Right atrium auricular region (tissue), 2 donors: ENCODE results near the gene C5. TPM values are rescaled to one million over a fixed set of nuclear protein-coding genes. Genes with fewer than 3 reads are reported as not detected.
"Not testable (repeated sequence)": the region's sequence is repeated elsewhere in the genome, so short reads cannot be mapped to it uniquely, and the experiment has no call there.

Experiments
- DNase-seq: peaks from one replicate; pipeline ENCODE4 v3.0.0-alpha.2; 2019; ENCODE audit warnings: low spot score
- H3K27ac ChIP-seq, 2 donors: fragments of 200-600 bp; sonication (generic); 1 replicate in 1 of 2; 2 replicates in 1 of 2; pipeline ENCODE4 v1.5.1; 2016 to 2019
- H3K27me3 ChIP-seq, 2 donors: fragments of 200-600 bp; sonication (generic); one replicate each; pipeline versions ENCODE4 v1.5.1 to v1.6.0; 2017 to 2019
- H3K36me3 ChIP-seq: fragments of 200-600 bp; sonication (generic); one replicate; pipeline ENCODE4 v1.5.1; 2016
- H3K4me1 ChIP-seq, 2 donors: fragments of 200-600 bp; sonication (generic); one replicate each; pipeline versions ENCODE4 v1.5.1 to v1.6.0; 2017 to 2019
- H3K4me3 ChIP-seq, 2 donors: fragments of 200-600 bp; sonication (generic); 1 replicate in 1 of 2; 2 replicates in 1 of 2; pipeline ENCODE4 v1.5.1; 2017 to 2019; ENCODE audit warnings: mild to moderate bottlenecking in 1 of 2, moderate library complexity in 1 of 2
- H3K9me3 ChIP-seq, 2 donors: fragments of 200-600 bp; sonication (generic); one replicate each; pipeline ENCODE4 v1.5.1; 2019
- total RNA-seq, 2 donors: library from RNA; depleted of rRNA; stranded (reverse); fragments of >200 nt; gene quantifications; one replicate each; pipeline ENCODE4 v1.1.0, GENCODE V29; 2016
- TF ChIP-seq, protein P1 (sequence below), 2 donors: fragments of 200-600 bp; sonication (generic); IDR thresholded peaks; one replicate each; pipeline ENCODE4 v1.5.1; 2019; ENCODE audit warnings: antibody characterized with exemption in 2 of 2

Gene C5
- total RNA-seq, 2 donors from 2014 or later: 0.82 to 1.1 TPM

DNA sequence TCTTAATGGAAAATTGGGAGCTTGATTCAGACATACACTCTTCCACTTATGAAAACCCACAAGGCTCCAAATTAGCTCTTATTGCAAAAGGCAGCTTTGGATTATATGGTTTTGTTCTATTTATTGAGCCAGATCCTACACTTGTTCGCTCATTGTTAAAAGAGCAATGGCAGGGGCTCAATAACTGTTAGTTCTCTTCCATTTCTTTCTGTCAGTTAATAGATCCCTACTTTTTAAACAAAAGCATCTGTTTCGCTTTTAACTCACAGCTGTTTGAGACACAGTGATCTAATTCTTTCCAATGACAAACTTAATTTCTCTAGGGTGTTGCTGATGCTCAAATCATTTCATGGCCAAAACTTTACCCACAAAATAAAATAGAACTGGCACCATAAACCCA is 11.7 kb downstream of the C5 start:
- Histone ChIP-seq H3K4me3 (no peak overlapping the region), H3K27me3 (no peaks in the 10 kb centered on the region), H3K36me3 (no peaks in the 10 kb centered on the region), H3K27ac (no peak overlapping the region), H3K9me3 (no peaks in the 10 kb centered on the region), H3K4me1 (peaks cover 0 to 5% of the 10 kb centered on the region in 2 donors)
- TF ChIP-seq, protein P1, sequence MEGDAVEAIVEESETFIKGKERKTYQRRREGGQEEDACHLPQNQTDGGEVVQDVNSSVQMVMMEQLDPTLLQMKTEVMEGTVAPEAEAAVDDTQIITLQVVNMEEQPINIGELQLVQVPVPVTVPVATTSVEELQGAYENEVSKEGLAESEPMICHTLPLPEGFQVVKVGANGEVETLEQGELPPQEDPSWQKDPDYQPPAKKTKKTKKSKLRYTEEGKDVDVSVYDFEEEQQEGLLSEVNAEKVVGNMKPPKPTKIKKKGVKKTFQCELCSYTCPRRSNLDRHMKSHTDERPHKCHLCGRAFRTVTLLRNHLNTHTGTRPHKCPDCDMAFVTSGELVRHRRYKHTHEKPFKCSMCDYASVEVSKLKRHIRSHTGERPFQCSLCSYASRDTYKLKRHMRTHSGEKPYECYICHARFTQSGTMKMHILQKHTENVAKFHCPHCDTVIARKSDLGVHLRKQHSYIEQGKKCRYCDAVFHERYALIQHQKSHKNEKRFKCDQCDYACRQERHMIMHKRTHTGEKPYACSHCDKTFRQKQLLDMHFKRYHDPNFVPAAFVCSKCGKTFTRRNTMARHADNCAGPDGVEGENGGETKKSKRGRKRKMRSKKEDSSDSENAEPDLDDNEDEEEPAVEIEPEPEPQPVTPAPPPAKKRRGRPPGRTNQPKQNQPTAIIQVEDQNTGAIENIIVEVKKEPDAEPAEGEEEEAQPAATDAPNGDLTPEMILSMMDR (IDR thresholded peaks at IDR 0.05): no peak
- DNase-seq: no peak

DNA sequence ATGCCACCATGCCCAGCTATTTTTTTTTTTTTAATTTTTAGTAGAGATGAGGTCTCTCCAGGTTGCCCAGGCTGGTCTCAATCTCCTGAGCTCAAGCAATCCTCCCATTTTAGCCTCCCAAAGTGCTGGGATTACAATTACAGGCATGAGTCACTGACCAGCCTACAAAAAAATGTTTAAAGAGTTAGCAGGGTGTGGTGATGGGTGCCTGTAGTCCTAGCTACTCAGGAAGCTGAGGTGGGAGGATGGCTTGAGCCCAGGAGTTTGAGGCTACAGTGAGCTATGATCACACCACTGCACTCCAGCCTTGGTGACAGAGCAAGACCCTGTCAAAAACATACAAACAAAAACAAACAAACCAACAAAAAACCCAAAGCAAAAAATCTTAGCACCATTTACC is 14.4 kb downstream of the C5 start:
- H3K4me3 ChIP-seq, DNase-seq, H3K9me3 ChIP-seq, H3K27ac ChIP-seq, H3K4me1 ChIP-seq, H3K27me3 ChIP-seq, H3K36me3 ChIP-seq: not testable (repeated sequence)

DNA sequence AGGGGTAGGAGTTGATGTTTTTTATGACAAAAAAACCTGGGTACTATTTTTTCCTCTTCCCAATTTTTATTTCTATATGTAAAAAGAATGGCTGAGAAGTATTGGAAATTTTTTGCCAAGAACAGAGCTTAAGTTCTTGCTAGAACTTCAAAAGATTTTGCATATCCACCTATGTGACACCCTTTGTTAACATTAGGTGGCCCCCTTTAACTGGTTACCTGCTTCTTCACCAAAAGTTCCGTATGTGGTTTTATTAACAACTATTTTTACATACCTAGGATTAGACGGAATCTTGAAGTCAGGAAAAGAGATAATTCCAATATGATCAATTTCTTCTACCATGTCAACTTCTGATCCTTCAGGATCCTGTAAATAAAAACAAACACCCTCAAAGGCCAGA is 15.5 kb downstream of the C5 start:
- no peak for DNase-seq
- Histone ChIP-seq H3K4me1 (peaks cover 0 to 5% of the 10 kb centered on the region in 2 donors), H3K36me3 (no peaks in the 10 kb centered on the region), H3K27ac (no peak overlapping the region), H3K4me3 (no peak overlapping the region), H3K27me3 (no peaks in the 10 kb centered on the region), H3K9me3 (no peaks in the 10 kb centered on the region)
- TF ChIP-seq, protein P1 (IDR thresholded peaks at IDR 0.05): no peak

DNA sequence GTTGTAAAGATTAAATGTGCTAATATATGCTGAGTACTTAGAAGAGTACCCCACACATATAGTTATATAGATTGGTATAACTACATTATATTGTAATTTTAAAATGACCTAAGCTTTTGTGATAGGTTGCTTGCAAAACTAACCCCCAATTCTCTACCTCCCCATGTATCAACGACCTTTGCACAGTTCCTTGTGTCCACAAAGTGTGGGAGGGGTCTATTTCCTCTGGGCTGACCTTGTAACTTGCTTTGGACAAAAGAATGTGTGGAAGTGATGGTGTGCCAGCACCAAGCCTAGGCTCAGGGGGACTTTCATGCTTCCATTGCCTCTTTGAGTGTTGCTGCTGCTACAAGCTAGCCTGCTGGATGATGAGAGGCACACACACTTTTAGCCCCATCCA is 20.6 kb downstream of the C5 start:
- Histone ChIP-seq H3K4me1 (no peaks in the 10 kb centered on the region), H3K27ac (no peak overlapping the region), H3K27me3 (no peaks in the 10 kb centered on the region), H3K36me3 (no peaks in the 10 kb centered on the region), H3K9me3 (no peaks in the 10 kb centered on the region), H3K4me3 (no peak overlapping the region)
- TF ChIP-seq, protein P1 (IDR thresholded peaks at IDR 0.05): no peak
- no peak for DNase-seq

DNA sequence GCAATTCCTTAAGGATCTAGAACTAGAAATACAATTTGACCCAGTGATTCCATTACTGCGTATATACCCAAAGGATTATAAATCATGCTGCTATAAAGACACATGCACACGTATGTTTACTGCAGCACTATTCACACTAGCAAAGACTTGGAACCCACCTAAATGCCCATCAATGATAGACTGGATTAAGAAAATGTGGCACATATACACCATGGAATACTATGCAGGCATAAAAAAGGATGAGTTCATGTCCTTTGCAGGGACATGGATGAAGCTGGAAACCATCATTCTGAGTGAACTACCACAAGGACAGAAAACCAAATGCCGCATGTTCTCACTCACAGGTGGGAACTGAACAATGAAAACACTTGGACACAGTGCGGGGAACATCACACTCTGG is 21.8 kb downstream of the C5 start:
- DNase-seq, H3K4me3 ChIP-seq, H3K27ac ChIP-seq, H3K4me1 ChIP-seq, H3K9me3 ChIP-seq, H3K27me3 ChIP-seq, H3K36me3 ChIP-seq: not testable (repeated sequence)

DNA sequence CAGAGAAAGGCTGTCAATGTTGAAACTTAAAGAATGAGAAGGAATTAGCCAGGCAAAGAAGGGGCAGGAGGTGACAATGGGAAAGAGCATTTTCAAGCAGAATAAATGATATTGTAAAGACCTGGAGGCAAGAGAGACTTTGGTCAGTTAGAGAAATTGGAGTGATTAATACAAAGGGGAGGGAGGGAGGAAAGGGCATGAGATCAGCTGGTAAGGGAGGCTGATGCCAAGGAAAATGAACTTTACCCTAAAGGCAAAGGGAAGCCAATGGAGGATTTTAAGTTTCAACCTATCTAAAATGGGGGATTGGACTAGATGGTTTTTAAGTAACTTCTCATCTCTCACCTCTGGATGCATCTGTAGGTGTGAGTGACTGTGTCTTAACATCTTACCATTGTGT is 23.3 kb downstream of the C5 start:
- no peak for DNase-seq
- no peaks in the 10 kb centered on the region for H3K36me3 ChIP-seq
- no peaks in the 10 kb centered on the region for H3K9me3 ChIP-seq
- no peak overlapping the region for H3K27ac ChIP-seq
- no peaks in the 10 kb centered on the region for H3K4me1 ChIP-seq
- H3K4me3 ChIP-seq: no peak overlapping the region
- no peaks in the 10 kb centered on the region for H3K27me3 ChIP-seq
- TF ChIP-seq, protein P1 (IDR thresholded peaks at IDR 0.05): no peak

DNA sequence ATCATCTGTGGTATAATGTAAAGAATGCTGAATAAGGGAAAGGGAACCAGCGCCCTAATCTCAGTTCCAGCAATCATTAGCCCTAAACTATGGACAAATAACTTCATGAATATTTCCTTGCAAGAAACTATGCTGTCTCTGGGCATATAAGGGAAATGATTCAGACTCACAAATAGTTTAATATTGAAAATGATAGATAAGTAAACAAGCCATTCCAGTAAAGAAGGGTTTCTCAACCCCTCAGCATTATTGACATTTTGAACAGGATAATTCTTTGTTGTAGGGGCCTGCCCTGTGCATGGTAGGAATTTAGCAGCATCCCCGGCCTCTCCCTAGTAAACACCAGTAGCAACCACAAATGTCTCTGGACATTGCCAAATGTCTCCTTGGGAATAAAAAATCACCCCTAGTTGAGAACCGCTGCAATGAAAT is 23.8 kb downstream of the C5 start:
- Histone ChIP-seq H3K4me3 (no peak overlapping the region), H3K4me1 (no peaks in the 10 kb centered on the region), H3K27ac (no peak overlapping the region), H3K9me3 (no peaks in the 10 kb centered on the region), H3K27me3 (no peaks in the 10 kb centered on the region), H3K36me3 (no peaks in the 10 kb centered on the region)
- no peak for DNase-seq
- TF ChIP-seq, protein P1 (IDR thresholded peaks at IDR 0.05): no peak
